ENCODE measurements around the gene CPNE7. TPM values are rescaled to one million over a fixed set of nuclear protein-coding genes. Genes with fewer than 3 reads are reported as not detected.
"Not testable (repeated sequence)": the region's sequence is repeated elsewhere in the genome, so short reads cannot be mapped to it uniquely, and the experiment has no call there.

Gene CPNE7
- total RNA-seq, 1 donor from 2014 or later, result 6.1 TPM

GRCh38 chr16:89619840-89620239 lies 44.3 kb downstream of the CPNE7 start:
- no peak for DNase-seq (ENCODE audit: extremely low read depth, low read depth, low spot score)

DNA sequence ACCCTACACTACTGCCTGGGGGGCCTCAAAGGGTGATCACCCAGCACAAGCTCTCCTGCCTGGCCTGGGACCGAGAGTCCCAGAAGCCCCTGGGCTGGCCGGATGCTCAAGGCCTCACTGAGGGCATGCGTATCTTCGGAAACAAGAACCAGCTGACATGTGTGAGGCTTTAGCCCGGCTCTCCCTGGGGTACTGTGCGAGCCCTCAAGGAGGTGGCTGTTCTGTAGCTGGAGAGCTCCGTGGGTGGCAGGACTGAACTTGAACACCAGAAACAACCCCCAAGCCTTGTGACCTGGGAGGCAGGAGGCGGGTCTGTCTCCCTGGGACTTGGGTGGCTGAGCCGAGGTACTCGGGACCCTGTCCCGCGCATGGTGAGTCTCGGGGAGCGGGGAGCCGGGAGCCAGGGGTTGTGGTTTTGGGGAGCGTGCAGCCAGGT lies 44.9 kb downstream of the CPNE7 start:
- DNase-seq (ENCODE audit: extremely low read depth, low read depth, low spot score), result no peak

GRCh38 chr16:89621136-89621697 lies 45.7 kb downstream of the CPNE7 start:
- no peak for DNase-seq (ENCODE audit: extremely low read depth, low read depth, low spot score)

GRCh38 chr16:89621698-89622409 lies 46.3 kb downstream of the CPNE7 start:
- no peak for DNase-seq (ENCODE audit: extremely low read depth, low read depth, low spot score)

GRCh38 chr16:89623511-89624261 lies 48.1 kb downstream of the CPNE7 start:
- no peak for DNase-seq (ENCODE audit: extremely low read depth, low read depth, low spot score)

- no peak for DNase-seq (ENCODE audit: extremely low read depth, low read depth, low spot score)
Observed at GRCh38 chr16:89624777-89625761, 49.5 kb downstream of the CPNE7 start.

DNA sequence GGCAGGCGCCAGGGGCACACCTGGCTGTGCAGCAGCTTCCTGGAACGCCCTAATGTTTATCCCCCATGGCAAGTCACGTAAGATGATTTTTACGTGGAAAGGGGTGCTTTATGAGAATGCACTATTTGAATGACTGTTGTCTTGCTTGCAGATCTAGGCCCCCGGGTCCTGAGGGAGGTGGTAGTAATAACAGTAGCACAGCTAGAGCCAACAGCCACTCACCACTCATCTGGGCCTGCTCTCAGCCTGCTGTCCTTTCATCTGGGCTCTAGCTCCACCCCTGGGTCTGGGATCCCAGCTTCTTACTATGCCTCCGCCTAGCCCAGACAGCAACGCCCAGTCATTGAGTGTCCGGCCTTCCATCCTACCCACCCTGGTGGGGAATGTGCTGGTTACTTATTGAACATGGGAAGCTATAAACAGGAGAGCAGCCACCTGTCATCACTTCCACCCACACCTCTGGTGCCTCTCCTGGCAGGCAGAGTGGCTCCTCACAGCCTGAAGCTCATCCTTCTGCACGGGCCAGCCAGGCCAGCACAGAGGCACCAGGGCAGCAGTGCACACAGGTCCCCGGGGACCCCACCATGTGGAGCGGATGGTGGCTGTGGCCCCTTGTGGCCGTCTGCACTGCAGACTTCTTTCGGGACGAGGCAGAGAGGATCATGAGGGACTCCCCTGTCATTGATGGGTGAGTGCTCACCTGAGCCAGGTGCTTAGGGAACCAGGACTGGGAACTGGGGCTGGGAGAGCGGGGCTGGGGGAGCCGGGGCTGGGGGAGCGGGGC lies 54.5 kb downstream of the CPNE7 start:
- DNase-seq (ENCODE audit: extremely low read depth, low read depth, low spot score), result no peak

DNA sequence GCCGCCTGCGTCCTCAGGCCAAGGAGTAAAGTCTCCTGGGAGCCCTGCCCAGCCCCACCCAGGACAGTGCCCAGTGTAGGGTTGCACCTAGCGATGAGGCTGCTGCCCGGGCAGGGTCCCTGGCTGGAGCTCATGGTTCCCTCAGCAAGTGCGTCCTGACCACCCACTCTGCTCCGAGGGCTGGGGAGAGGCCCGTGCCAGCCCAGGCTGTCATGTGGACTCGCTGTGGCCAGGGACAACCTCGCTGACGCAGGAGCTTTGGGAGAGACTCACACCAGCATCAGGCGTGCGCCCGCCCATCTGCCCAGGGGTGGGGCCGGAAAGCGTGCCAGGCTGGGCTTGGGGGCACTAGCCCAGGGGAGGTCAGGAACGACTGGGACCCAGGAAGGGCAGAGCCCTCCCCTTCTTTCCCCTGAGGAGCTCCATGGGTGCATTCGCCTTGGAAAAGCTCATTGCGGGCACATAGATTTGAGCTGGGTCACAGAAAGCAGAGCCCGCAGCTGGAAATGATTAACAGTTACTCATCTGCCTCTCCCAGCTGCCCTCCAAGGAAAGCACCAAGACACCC lies 57.6 kb downstream of the CPNE7 start:
- DNase-seq (ENCODE audit: extremely low read depth, low read depth, low spot score), result no peak

- DNase-seq (ENCODE audit: extremely low read depth, low read depth, low spot score), result not testable (repeated sequence)
Observed at GRCh38 chr16:89634463-89635385, 59.2 kb downstream of the CPNE7 start.

GRCh38 chr16:89636663-89637062 lies 61.1 kb downstream of the CPNE7 start:
- DNase-seq (ENCODE audit: extremely low read depth, low read depth, low spot score), result no peak

DNA sequence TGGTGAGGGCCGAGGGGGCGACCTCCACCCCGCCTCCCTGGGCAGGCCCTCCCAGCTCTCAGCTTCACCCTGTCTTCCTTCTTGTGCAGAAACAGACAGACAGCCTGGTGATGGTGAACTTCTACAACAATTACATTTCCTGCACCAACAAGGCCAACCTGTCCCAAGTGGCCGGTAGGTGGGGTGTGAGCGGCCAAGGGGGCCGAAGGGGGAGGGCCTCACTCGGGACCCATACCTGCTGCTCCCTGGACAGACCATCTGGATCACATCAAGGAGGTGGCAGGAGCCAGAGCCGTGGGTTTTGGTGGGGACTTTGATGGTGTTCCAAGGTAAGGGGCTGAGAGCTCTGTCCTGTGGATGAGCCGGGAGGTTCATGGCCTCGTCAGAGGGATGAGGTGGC lies 61.8 kb downstream of the CPNE7 start:
- no peak for DNase-seq (ENCODE audit: extremely low read depth, low read depth, low spot score)

GRCh38 chr16:89638455-89638854 lies 62.9 kb downstream of the CPNE7 start:
- no peak for DNase-seq (ENCODE audit: extremely low read depth, low read depth, low spot score)

DNA sequence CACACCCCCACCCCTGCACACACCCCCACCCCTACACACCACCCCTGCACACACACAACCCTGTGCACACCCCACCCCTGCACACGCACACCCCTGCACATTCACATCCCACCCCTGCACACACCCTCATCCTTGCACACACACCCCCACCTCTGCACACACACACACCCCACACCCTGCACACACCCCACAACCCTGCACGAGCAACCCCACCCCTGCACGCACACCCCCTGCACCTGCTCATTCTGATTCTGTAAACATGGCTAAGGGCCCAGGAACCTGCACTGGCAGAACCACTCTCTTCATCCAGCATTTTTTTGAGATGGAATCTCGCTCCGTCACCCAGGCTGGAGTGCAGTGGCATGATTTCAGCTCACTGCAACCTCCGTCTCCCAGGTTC lies 63.8 kb downstream of the CPNE7 start:
- DNase-seq (ENCODE audit: extremely low read depth, low read depth, low spot score), result no peak

DNA sequence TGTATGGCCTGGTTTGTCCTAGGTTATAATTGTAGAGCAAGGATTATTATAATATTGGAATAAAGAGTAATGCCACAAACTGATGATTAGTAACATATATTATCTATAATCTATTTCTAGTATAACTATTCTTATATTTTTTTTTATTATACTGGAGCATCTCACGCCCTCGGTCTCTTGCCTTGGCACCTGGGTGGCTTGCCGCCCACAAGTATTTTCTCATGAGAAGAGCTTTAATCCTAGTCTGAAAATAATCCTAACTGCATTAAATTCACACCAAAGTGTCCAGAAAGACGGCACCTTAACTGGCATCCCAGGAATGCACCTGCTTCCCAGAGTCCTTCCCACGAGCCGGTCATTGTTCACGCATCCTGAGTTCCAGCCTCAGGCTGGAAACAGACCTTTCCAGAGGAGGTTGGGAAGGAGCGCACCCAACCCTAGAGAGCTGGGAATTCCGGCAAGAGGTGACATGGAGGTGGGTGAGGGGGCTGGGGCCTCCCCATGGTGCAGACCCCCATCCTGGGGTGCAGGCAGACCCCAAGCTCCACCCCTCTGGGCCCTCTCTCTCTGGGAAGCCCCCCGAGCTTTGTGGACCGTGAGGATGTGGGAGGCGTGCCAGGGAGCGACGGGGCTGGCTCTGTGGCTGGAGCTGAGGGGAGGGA lies 66.0 kb downstream of the CPNE7 start:
- DNase-seq (ENCODE audit: extremely low read depth, low read depth, low spot score), result no peak

- no peak for DNase-seq (ENCODE audit: extremely low read depth, low read depth, low spot score)
Observed at GRCh38 chr16:89642574-89642973, 67.0 kb downstream of the CPNE7 start.

- no peak for DNase-seq (ENCODE audit: extremely low read depth, low read depth, low spot score)
Observed at GRCh38 chr16:89643769-89644300, 68.3 kb downstream of the CPNE7 start.

- DNase-seq (ENCODE audit: extremely low read depth, low read depth, low spot score), result no peak
Observed at GRCh38 chr16:89645122-89645521, 69.6 kb downstream of the CPNE7 start.

GRCh38 chr16:89646270-89646669 lies 70.7 kb downstream of the CPNE7 start:
- no peak for DNase-seq (ENCODE audit: extremely low read depth, low read depth, low spot score)

Measured in glomerular endothelial cell (primary cell).